IPS-15b (cell line): ENCODE results near the gene PDE8B.

Experiments used
- H3K27me3 ChIP-seq: one replicate; pipeline ENCODE4 v1.6.1; 2013; ENCODE audit warnings: low read length; ENCODE audit not compliant: control insufficient read depth, insufficient read depth
- H3K36me3 ChIP-seq: one replicate; pipeline ENCODE4 v1.6.1; 2013; ENCODE audit warnings: low read length; ENCODE audit not compliant: control insufficient read depth, insufficient read depth
- H3K4me1 ChIP-seq: one replicate; pipeline ENCODE4 v1.6.1; 2013; ENCODE audit warnings: mild to moderate bottlenecking, low read length; ENCODE audit not compliant: control insufficient read depth, insufficient read depth
- H3K4me3 ChIP-seq: one replicate; pipeline ENCODE4 v1.5.1; 2013; ENCODE audit warnings: low read depth, low read length
- H3K9ac ChIP-seq: one replicate; pipeline ENCODE4 v1.6.1; 2013; ENCODE audit warnings: low read depth, mild to moderate bottlenecking, low read length
- H3K9me3 ChIP-seq: one replicate; pipeline ENCODE4 v1.6.1; 2013; ENCODE audit warnings: mild to moderate bottlenecking, low read length; ENCODE audit not compliant: control insufficient read depth, insufficient read depth

Gene PDE8B

DNA sequence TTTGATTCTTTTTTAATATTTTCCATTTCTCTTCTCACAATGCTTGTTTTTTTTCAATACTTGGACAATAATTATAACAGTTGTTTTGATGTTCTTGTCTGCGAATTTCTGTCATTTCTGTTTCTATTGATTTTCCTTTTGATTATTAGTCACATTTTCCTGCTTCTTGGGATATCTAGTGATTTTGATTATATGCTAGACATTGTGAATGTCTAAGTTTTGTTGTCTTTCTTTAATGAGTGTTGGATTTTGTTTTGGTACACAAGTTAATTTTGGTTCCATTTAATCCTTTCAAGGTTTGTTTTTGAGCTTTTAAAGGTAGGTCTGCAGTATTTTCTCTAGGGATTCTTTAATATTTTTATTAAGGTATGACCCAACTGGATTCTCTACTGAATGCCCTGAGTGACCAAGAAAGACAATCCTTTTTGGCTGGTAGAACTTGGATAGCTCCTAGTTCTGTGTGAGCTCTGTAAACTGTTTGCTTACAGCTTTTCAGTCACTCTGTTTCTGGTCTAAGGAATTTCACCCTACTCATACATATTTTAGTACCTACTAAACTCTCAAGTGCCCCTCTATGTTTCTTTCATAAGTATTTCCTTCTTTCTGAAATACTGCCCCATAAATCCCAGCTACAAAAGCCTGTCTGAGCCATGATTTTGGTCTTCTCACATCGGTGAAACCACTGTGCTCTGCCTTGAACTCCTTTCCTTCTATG, 12.5 kb upstream of the PDE8B start:
- no peaks in the 10 kb centered on the region for H3K27me3 ChIP-seq
- H3K4me1 ChIP-seq, result no peaks in the 10 kb centered on the region
- H3K36me3 ChIP-seq, result no peaks in the 10 kb centered on the region
- no peak overlapping the region for H3K9ac ChIP-seq
- H3K4me3 ChIP-seq, result no peak overlapping the region
- no peaks in the 10 kb centered on the region for H3K9me3 ChIP-seq

DNA sequence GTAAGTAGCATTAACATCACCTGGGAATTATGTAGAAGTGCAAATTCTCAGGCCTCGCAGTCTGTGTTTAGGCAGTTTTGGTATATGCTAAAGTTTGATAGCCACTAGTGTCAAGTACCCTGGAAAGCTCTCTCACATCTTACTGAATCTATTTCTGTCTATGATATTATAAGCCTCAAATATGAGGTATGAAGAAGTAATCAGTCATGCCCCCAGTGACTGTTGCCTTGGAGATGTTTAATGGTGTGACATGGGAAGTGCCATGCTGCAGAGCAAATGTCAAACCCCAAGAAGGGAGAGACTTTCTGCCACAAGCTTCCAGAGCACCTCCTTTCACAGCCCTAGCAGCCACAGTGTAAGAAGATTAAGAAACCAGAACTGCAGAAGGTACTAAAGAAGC, 9.8 kb upstream of the PDE8B start:
- no peaks in the 10 kb centered on the region for H3K9me3 ChIP-seq
- H3K9ac ChIP-seq, result no peak overlapping the region
- no peaks in the 10 kb centered on the region for H3K4me1 ChIP-seq
- H3K36me3 ChIP-seq, result no peaks in the 10 kb centered on the region
- H3K4me3 ChIP-seq, result no peak overlapping the region
- H3K27me3 ChIP-seq, result no peaks in the 10 kb centered on the region

DNA sequence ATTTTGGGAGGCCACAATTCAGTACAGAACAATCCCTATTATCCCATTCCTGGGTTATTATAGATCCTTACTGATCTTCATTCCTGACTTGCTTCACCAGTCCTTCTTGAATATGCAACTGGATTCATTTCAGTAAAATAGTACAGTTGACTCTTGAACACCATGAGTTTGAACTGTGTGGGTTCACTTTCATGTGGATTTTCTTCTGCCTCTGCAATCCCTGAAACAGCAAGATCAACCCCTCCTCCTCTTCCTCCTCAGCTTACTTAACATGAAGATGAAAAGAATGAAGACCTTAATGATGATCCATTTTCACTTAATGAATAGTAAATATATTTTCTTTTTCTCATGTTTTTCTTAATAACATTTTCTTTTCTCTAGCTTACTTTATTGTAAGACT, 8.3 kb upstream of the PDE8B start:
- Histone ChIP-seq H3K4me1 (no peaks in the 10 kb centered on the region), H3K36me3 (no peaks in the 10 kb centered on the region), H3K4me3 (no peak overlapping the region), H3K27me3 (peaks cover 7% of the 10 kb centered on the region), H3K9me3 (no peaks in the 10 kb centered on the region), H3K9ac (no peak overlapping the region)

DNA sequence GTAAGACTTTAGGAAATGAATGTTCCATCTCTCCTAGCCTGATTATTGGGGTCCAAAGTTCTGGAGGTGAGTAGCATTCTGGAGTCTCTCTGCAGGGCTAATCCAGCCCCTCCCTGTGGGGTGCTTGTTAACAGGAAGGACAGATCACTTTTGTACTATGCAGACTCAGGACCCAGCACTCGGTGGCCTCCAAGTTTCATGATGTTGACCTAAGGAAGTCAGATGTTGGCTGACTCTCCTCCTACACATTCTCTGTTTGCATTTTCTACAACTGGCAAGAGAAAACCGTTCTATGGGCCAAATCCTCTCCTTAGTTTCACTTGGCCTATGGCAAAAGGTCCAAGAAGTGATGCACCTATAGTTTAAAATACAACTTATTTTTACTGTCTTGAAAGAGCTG, 5.5 kb upstream of the PDE8B start:
- Histone ChIP-seq H3K4me3 (no peak overlapping the region), H3K36me3 (no peaks in the 10 kb centered on the region), H3K9ac (no peak overlapping the region), H3K4me1 (no peaks in the 10 kb centered on the region), H3K9me3 (no peaks in the 10 kb centered on the region), H3K27me3 (peaks cover 33% of the 10 kb centered on the region)

DNA sequence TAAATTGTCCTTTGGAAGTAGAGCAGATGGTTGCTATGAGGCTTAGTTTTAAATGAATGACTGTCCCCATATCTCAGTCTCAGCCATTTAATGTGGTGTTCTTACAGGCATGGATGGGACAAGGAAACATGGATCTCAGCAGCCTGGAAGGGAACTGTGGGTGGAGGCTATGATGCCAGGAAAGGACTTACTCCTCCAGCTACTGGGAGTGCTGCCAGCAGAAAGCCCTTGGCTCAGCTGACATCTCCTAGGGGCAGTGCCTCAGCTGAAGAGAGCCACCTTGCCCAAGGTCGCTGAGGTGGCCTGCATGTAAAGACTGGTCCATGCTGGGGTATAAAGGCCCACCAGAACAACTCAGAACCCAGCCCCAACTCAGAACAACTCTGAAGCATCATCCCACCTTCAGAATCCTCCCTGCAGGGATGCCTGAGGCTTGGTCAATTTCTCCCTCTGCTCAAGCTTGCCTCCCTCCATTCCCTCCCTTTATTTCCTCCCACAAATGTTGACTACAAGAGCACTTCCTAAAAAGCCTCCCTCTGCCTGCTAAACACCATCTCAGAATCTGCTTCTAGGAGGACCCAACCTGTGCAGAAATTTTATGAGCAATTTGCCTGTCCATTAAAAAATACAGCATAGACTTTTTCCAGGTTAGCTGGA, 1.8 kb upstream of the PDE8B start:
- Histone ChIP-seq H3K4me3 (no peak overlapping the region), H3K27me3 (peaks cover 60% of the 10 kb centered on the region), H3K4me1 (peaks cover 3% of the 10 kb centered on the region), H3K9me3 (no peaks in the 10 kb centered on the region), H3K36me3 (no peaks in the 10 kb centered on the region), H3K9ac (no peak overlapping the region)

DNA sequence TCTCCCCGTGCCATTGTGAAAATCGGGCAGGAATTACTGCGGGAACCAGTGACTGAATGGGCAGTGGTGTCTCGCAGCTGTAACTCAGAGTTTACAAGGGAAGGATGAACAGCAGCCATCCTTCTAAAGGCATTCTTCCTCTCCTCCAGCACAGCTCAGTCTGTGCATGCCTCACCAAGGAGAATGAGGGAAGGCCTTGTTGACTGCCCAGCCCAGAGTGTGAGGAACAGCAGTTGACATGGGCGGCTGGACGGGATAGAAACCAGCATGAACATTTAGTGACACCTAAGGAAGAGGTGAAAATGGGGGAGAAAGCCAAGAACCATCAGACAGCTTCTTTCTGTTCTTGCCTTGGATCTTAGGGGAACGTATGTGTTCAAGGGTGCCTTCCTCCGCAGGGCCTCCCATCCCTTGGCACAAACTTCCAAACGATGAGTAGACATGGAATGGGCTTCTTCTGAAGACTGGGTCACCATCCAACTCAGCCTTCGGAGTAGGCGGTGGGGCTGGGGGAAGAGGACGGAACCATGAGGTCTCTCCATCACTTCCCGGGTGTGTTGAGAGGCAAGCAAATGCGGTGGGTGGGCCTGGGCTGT, 887 bp upstream of the PDE8B start:
- peak overlapping the region; percentile 55 for H3K4me3 ChIP-seq

DNA sequence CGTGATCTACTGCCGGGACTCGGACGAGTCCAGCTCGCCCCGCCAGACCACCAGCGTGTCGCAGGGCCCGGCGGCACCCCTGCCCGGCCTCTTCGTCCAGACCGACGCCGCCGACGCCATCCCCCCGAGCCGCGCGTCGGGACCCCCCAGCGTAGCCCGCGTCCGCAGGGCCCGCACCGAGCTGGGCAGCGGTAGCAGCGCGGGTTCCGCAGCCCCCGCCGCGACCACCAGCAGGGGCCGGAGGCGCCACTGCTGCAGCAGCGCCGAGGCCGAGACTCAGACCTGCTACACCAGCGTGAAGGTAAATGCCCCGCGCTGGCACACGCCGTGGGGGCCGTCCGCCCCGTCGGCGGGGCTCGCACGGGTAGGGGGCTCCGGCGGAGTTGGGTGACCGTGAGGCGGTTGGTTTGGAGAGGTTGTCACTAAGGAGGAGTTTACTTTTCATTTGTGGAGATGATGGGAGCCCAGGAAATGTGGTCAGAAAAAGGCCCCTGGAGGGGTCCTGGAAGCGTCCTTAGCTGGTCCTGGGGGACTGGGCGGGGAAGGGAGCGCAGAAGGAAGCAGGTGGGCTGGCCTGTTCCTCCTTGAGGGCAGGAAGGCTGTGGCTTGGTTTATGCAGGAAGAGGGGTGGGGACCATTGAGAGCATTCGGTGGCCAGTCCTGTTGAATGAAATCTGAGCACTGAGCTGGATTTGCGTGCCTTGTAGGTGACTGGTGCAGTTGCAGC, 647 bp downstream of the PDE8B start:
- Histone ChIP-seq H3K4me1 (peaks cover 3% of the 10 kb centered on the region), H3K27me3 (peaks cover 74% of the 10 kb centered on the region), H3K9me3 (no peaks in the 10 kb centered on the region), H3K36me3 (no peaks in the 10 kb centered on the region), H3K4me3 (peak overlapping the region; percentile 55), H3K9ac (no peak overlapping the region)

More for the DNA sequence above, 887 bp upstream of the PDE8B start:
- Histone ChIP-seq H3K4me1 (peaks cover 3% of the 10 kb centered on the region), H3K27me3 (peaks cover 69% of the 10 kb centered on the region), H3K36me3 (no peaks in the 10 kb centered on the region), H3K9ac (no peak overlapping the region), H3K9me3 (no peaks in the 10 kb centered on the region)

DNA sequence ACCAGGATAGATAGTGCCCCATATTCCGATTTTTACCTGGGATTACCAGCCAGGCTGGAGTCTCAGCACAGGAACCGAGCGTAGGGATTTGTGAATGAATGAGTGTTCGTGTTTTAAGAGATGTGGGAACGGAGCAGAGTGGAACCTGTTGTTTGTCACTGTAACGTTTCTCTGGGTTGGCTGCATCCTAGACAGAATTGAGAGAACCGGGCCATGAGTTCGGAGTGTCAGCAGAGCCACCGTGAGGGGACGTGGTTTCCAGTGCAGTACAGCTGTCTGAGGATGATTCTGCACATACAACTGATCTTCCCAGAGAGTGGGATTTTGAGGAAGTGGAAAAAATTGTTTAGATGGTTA, 1.2 kb downstream of the PDE8B start:
- Histone ChIP-seq H3K9me3 (no peaks in the 10 kb centered on the region), H3K9ac (no peak overlapping the region), H3K27me3 (peaks cover 70% of the 10 kb centered on the region), H3K4me1 (peaks cover 3% of the 10 kb centered on the region), H3K36me3 (no peaks in the 10 kb centered on the region), H3K4me3 (peak overlapping the region; percentile 55)

DNA sequence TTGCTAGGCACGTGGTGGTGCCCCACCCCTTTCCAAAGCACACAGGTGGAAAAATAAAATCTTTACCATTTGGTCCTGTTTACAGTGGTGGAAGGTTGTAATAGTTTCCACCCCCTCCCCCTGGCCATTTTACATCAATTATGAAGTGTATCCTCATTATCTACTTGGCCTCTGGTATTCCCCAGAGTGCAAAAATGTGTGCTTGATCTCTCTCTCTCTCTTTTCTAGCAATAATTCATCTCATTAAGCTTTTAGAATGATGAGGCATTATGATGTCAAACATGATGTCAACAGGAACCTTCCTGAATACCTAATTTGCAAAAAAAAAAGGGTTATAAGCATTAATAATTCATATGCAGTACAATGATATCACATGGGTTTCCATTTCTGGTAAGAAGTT, 3.1 kb downstream of the PDE8B start:
- H3K9me3 ChIP-seq, result no peaks in the 10 kb centered on the region
- H3K36me3 ChIP-seq, result no peaks in the 10 kb centered on the region
- H3K4me1 ChIP-seq, result peaks cover 3% of the 10 kb centered on the region
- H3K9ac ChIP-seq, result no peak overlapping the region
- no peak overlapping the region for H3K4me3 ChIP-seq
- H3K27me3 ChIP-seq, result peaks cover 55% of the 10 kb centered on the region

DNA sequence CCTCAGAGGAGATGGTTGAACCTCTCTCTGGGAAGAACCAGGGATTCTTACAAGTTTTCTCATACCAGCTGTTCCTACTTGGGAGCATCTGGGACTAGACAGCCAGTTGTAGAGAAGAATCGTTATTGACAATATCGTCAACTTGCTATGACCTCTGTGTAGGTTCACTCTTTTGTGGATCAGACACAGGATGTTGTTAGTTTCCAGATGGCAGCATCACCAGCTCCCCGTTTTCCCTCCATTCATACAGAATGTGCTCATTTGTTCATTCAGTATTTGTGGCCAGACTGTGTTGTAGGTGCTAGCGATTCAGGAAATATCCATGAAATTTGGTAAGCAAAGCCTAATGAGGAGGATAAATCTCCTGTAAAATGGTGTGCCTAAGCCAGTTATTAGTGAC, 3.7 kb downstream of the PDE8B start:
- H3K4me3 ChIP-seq, result no peak overlapping the region
- peaks cover 3% of the 10 kb centered on the region for H3K4me1 ChIP-seq
- no peak overlapping the region for H3K9ac ChIP-seq
- H3K27me3 ChIP-seq, result peaks cover 49% of the 10 kb centered on the region
- no peaks in the 10 kb centered on the region for H3K9me3 ChIP-seq
- H3K36me3 ChIP-seq, result no peaks in the 10 kb centered on the region

DNA sequence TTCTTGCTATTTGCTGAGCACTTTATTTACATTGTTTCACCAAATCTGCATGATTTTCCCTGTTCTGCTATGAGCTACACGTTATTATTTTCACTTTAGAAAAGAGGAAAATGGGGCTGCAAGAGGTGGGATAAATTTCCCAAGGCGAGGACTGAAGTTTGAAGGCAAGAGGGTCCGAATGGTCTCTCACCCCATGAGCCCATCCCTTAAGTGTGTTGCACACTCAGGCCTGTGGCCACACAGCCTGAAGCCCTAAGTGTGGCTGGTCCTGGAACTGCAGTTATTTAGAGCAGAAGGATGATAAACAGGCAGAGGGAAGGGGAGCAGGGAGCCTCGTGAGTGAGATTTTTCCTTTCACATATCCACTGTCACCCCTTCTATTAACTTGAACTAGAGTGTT, 7.8 kb downstream of the PDE8B start:
- no peak overlapping the region for H3K9ac ChIP-seq
- H3K9me3 ChIP-seq, result no peaks in the 10 kb centered on the region
- no peaks in the 10 kb centered on the region for H3K4me1 ChIP-seq
- peaks cover 18% of the 10 kb centered on the region for H3K27me3 ChIP-seq
- H3K4me3 ChIP-seq, result no peak overlapping the region
- no peaks in the 10 kb centered on the region for H3K36me3 ChIP-seq
